HepG2 (cell line): ENCODE measurements around the gene MADCAM1. TPM values are rescaled to one million over a fixed set of nuclear protein-coding genes. Genes with fewer than 3 reads are reported as not detected.

ENCODE experiments used
- ARNT ChIP-seq: fragments of 450-650 bp; IDR thresholded peaks from 2 replicates; pipeline ENCODE4 v1.6.1; 2017
- CBX2 ChIP-seq, 2 experiments: fragments of 200-600 bp in 1 of 2; sonication (generic); formaldehyde crosslinking in 1 of 2; IDR thresholded peaks; 2 replicates each; pipeline versions ENCODE4 v1.7.0 to v1.8.1; 2018 to 2022; ENCODE audit warnings: low read depth in 2 of 2, low read length in 1 of 2, mild to moderate bottlenecking in 1 of 2, missing genetic modification reagents in 1 of 2
- HHEX ChIP-seq: IDR thresholded peaks from 2 replicates; pipeline ENCODE4 v1.6.1; 2016; ENCODE audit warnings: control low read depth
- MAFF ChIP-seq: IDR thresholded peaks from 2 replicates; pipeline ENCODE4 v1.6.1; 2011; ENCODE audit warnings: low read depth, low read length, improper control_type of control experiment
- MEF2D ChIP-seq: sonication (generic); formaldehyde crosslinking; IDR thresholded peaks from 2 replicates; pipeline ENCODE4 v1.5.1; 2020; ENCODE audit warnings: mild to moderate bottlenecking, missing genetic modification reagents
- PLRG1 ChIP-seq: fragments of 450-650 bp; conservative IDR thresholded peaks from 2 replicates; pipeline ENCODE4 v1.6.1; 2016
- RNF219 ChIP-seq: sonication (generic); formaldehyde crosslinking; IDR thresholded peaks from 2 replicates; pipeline ENCODE4 v1.5.0; 2020; ENCODE audit warnings: mild to moderate bottlenecking, missing genetic modification reagents
- SP5 ChIP-seq: IDR thresholded peaks from 2 replicates; pipeline ENCODE4 v1.6.1; 2016; ENCODE audit warnings: low read depth, borderline replicate concordance
- TBX2 ChIP-seq: sonication (generic); formaldehyde crosslinking; IDR thresholded peaks from 2 replicates; pipeline ENCODE4 v1.5.0; 2020; ENCODE audit warnings: missing genetic modification reagents, mild to moderate bottlenecking, borderline replicate concordance
- YY1 ChIP-seq: IDR thresholded peaks from 2 replicates; pipeline ENCODE4 v1.6.1; 2011; ENCODE audit warnings: low read length, low read depth, moderate library complexity, mild to moderate bottlenecking; ENCODE audit not compliant: insufficient read depth, insufficient replicate concordance
- ZBTB2 ChIP-seq: sonication (generic); formaldehyde crosslinking; IDR thresholded peaks from 2 replicates; pipeline ENCODE4 v1.8.0; 2022; ENCODE audit warnings: low read depth, missing genetic modification reagents
- ZFP36 ChIP-seq: fragments of 150-350 bp; IDR thresholded peaks from 2 replicates; pipeline ENCODE4 v1.6.1; 2018; ENCODE audit warnings: borderline replicate concordance, low read length, low read depth; ENCODE audit not compliant: partially characterized antibody
- ZHX2 ChIP-seq, 2 experiments: sonication (generic) in 1 of 2; formaldehyde crosslinking in 1 of 2; IDR thresholded peaks; 2 replicates each; pipeline versions ENCODE4 v1.6.1 to v1.9.0; 2014 to 2022; ENCODE audit warnings: antibody characterized with exemption in 1 of 2, borderline replicate concordance in 1 of 2, inconsistent platforms in 1 of 2, low read depth in 1 of 2, missing genetic modification reagents in 1 of 2
- ZNF296 ChIP-seq: sonication (generic); formaldehyde crosslinking; conservative IDR thresholded peaks from 2 replicates; pipeline ENCODE4 v1.5.0; 2020; ENCODE audit warnings: mild to moderate bottlenecking, missing genetic modification reagents
- ZNF335 ChIP-seq: sonication (generic); formaldehyde crosslinking; IDR thresholded peaks from 2 replicates; pipeline ENCODE4 v1.4.0; 2020; ENCODE audit warnings: missing genetic modification reagents
- ZNF567 ChIP-seq: sonication (generic); formaldehyde crosslinking; IDR thresholded peaks from 2 replicates; pipeline ENCODE4 v1.8.1; 2023; ENCODE audit warnings: mild to moderate bottlenecking, missing genetic modification reagents, borderline replicate concordance
- ZNF577 ChIP-seq: sonication (generic); formaldehyde crosslinking; IDR thresholded peaks from 2 replicates; pipeline ENCODE4 v1.4.0; 2020; ENCODE audit warnings: mild to moderate bottlenecking, low read depth, missing genetic modification reagents, borderline replicate concordance
- ZNF713 ChIP-seq: sonication (generic); formaldehyde crosslinking; IDR thresholded peaks from 2 replicates; pipeline ENCODE4 v1.4.0; 2020; ENCODE audit warnings: mild to moderate bottlenecking, missing genetic modification reagents
- ZNF790 ChIP-seq: sonication (generic); formaldehyde crosslinking; IDR thresholded peaks from 2 replicates; pipeline ENCODE4 v1.8.0; 2022; ENCODE audit warnings: missing genetic modification reagents, mild to moderate bottlenecking, borderline replicate concordance
- ZNF891 ChIP-seq: sonication (generic); formaldehyde crosslinking; IDR thresholded peaks from 2 replicates; pipeline ENCODE4 v1.5.0; 2020; ENCODE audit warnings: mild to moderate bottlenecking, missing genetic modification reagents
- polyA plus RNA-seq, 8 experiments: library from polyadenylated mRNA; depleted of rRNA in 3 of 8; stranded (reverse) in 7 of 8; unstranded in 1 of 8; fragments of >200 nt; fragmentation: Illumina TruSeq in 4 of 8; extraction: Trizol in 4 of 8; gene quantifications; 2 replicates each; pipeline versions ENCODE4 v1.2.1 to v1.2.3, GENCODE V29; 2011 to 2016; ENCODE audit warnings: low read depth in 4 of 8, missing spikeins in 1 of 8, mixed read lengths in 1 of 8; ENCODE audit not compliant: insufficient read depth in 1 of 8
- total RNA-seq, 5 experiments: library from RNA; depleted of rRNA; stranded (reverse); fragments of >200 nt; fragmentation: Illumina TruSeq; extraction: Trizol; gene quantifications; 2 replicates each; pipeline ENCODE4 v1.2.3, GENCODE V29; 2016; ENCODE audit warnings: low read depth in 1 of 5

The MADCAM1 gene
- total and polyA plus RNA-seq, 2 of the 13 experiments (the other 11 are each of a cell fraction or from before 2014, with no cell fraction given): 0.29 to 0.33 TPM

- TF ChIP-seq MEF2D (CRISPR knock-in tag) (no peak), CBX2 (IDR thresholded peaks at IDR 0.05; ENCODE audit: low read depth, low read length) (no peak), CBX2 (CRISPR knock-in tag; IDR thresholded peaks at IDR 0.05; ENCODE audit: low read depth) (no peak), PLRG1 (no peak), MAFF (no peak), ZNF577 (no peak), ZBTB2 (CRISPR knock-in tag) (no peak), ZNF891 (CRISPR knock-in tag) (no peak), RNF219 (CRISPR knock-in tag) (no peak), YY1 (no peak), SP5 (CRISPR knock-in tag) (peak; percentile 84; the same call in 1 of the 2 replicates), ZNF296 (CRISPR knock-in tag) (no peak), ZNF713 (no peak), ZHX2 (IDR thresholded peaks at IDR 0.05; ENCODE audit: low read depth) (no peak), ZHX2 (CRISPR knock-in tag; IDR thresholded peaks at IDR 0.05; ENCODE audit: borderline replicate concordance) (0 out of 2 replicates have a peak, but pooled peaks have one; percentile 18), ZNF790 (CRISPR knock-in tag) (no peak), ZNF567 (CRISPR knock-in tag) (no peak; the same call in 1 of the 2 replicates), HHEX (no peak), ZNF335 (no peak), TBX2 (CRISPR knock-in tag) (no peak; the same call in 1 of the 2 replicates), ARNT (no peak), ZFP36 (no peak)
These were observed 10.6 kb upstream of the MADCAM1 start (continued) for GRCh38 chr19:485583-486236.
